ENCODE data around the gene CAMTA2.
A peak's percentile ranks its signal among the peaks of the same experiment; 100 is the strongest.

GRCh38 chr17:4987767-4988567, 492 bp upstream of the CAMTA2 start:
- TF ChIP-seq, protein P1, sequence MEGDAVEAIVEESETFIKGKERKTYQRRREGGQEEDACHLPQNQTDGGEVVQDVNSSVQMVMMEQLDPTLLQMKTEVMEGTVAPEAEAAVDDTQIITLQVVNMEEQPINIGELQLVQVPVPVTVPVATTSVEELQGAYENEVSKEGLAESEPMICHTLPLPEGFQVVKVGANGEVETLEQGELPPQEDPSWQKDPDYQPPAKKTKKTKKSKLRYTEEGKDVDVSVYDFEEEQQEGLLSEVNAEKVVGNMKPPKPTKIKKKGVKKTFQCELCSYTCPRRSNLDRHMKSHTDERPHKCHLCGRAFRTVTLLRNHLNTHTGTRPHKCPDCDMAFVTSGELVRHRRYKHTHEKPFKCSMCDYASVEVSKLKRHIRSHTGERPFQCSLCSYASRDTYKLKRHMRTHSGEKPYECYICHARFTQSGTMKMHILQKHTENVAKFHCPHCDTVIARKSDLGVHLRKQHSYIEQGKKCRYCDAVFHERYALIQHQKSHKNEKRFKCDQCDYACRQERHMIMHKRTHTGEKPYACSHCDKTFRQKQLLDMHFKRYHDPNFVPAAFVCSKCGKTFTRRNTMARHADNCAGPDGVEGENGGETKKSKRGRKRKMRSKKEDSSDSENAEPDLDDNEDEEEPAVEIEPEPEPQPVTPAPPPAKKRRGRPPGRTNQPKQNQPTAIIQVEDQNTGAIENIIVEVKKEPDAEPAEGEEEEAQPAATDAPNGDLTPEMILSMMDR (IDR thresholded peaks at IDR 0.05) = no peak
- TF ChIP-seq POLR2A (IDR thresholded peaks at IDR 0.05) = peak; percentile 39

Measured in right lobe of liver (tissue), 4 donors.